HTR-8/SVneo (cell line): ENCODE results near the gene STXBP1.

Source experiments
- DNase-seq: peaks from one replicate; pipeline ENCODE4 v3.0.0; 2011; ENCODE audit warnings: low spot score, mixed read lengths; ENCODE audit not compliant: insufficient read length
- FAIRE-seq: peaks from 2 replicates; lab custom pipeline; 2011; peaks lifted over from hg19 to GRCh38; lab: Jason Lieb, UNC

Gene STXBP1

DNA sequence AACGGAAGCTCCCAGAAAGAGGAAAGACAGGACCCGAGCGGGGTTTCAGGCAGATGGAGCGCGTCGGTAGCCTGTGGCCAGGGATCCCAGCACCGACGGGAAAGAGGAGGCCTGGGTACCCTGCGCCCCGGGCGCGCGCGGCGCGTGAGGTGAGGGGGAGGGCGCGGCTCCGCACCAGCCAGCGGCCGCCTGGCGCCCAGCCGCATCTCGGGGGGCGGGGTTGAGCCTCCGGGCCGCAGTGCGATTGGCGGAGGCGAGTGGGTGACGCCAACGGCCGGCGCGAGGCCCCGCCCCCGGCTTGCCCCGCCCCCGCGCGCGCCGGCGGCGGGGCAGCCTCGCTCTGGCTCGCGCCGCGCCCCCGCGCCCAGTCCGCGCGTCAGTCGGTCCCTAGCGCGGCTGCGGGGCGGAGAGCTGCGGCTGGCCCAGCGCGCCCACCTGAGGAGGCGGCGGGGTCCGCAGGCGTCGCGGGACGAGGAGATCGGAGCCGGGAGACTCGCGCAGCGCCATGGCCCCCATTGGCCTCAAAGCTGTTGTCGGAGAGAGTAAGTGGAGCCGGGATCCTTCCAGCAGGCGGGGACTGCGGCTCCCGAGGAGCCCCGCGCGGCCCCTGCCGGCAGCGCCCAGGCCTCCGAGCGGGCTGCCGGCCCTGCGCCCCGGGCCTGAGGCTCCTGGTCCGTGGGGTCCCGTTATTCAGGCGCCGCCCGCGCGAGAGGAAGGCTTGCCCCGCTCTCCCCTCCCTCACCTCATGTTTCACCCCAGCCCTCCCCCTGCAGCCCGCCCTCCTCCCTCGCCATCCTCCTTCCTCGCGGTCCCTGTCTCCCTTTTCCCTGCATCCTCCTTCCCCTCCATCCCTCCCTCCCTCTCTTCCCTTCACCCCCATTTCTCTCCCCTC is at the start of gene STXBP1:
Gene STXBP1, plus strand, starts transcription at position 379 of the 892 bp plus-strand sequence. Its CDS starts 127 bp downstream, at position 506.
- peak; percentile 80 for DNase-seq
- FAIRE-seq = no peak

DNA sequence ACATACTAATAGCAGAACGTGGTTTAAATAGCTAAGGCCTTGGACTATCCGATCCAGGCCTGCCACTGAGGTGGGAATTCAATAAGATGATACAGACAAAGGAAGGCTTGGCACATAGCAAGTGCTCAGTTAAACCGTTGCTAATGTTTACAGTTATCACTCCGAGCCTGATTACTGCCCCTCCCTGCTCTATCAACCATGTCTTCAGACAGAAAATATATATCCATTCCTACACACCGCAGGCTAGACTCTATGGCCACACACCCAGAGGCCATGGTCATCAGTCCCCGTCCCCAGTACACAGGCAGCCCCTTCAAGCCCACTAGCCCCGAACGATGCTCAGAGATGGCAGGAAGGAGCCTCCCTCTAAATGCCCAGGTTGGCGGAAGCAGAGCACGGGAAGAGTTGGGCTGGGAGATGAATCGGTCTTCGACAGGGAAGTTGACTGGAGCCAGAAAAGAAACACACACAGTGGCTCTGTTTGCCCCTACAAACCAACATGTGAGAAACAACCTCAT is 49.7 kb upstream of the STXBP1 start:
- FAIRE-seq = no peak
- DNase-seq = no peak

DNA sequence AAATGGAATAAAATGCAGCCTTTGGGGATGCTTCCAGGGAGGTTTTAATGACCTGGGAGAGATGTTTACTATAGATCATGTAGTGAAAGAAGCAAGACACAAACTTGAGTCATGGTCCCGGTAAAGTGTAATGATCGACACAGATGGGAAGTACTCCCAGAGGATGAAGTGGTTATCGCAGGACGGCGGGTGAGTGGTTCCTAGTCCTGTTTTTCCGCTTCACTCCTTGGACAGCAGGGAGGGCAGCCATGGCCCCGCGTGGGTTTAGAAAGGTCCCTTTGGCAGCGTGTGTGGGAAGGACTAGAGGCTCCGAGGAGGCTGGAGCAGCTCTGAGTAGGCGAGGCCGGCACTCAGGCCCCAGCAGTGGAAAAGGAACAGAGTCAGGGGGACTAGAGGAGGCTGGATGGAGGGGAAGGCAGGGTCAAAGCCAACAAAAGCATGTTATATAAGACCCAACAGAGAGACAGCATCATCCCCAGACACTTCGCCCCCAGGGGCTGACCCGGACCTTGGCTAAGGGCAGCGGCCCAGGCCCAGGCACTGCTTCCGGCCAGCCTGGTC is 49.2 kb upstream of the STXBP1 start:
- FAIRE-seq (no peak), DNase-seq (no peak)

DNA sequence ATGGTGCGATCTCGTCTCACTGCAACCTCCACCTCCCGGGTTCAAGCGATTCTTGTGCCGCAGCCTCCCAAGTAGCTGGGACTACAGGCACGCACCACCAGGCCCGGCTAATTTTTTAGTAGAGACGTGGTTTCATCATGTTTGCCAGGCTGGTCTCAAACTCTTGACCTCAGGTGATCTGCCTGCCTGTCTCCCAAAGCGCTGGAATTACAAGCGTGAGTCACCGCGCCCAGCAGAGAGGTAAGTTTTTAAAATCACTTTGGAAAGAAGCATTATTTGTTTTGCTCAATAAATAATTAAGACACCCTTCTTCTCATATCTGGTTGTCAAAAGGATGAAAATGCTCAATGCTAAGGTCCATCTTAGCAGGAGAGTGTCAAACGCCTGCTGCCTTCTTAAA is 48.5 kb upstream of the STXBP1 start:
- no peak for DNase-seq
- FAIRE-seq = no peak

DNA sequence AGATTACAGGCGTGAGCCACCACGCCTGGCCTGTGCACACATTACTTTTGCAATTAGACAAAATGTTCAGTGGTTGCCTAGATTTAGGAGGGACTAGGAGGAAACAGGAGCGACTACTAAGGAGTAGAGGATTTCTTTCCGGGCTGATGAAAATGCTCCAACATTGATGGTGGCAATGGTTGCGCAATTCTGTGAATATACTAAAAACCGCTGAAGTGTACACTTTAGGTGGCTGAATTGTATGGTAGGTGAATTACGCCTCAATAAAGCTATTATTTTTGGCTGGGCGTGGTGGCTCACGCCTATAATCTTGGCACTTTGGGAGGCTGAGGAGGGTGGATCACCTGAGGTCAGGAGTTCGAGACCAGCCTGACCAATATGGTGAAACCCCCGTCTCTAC is 46.8 kb upstream of the STXBP1 start:
- FAIRE-seq (no peak), DNase-seq (no peak)

DNA sequence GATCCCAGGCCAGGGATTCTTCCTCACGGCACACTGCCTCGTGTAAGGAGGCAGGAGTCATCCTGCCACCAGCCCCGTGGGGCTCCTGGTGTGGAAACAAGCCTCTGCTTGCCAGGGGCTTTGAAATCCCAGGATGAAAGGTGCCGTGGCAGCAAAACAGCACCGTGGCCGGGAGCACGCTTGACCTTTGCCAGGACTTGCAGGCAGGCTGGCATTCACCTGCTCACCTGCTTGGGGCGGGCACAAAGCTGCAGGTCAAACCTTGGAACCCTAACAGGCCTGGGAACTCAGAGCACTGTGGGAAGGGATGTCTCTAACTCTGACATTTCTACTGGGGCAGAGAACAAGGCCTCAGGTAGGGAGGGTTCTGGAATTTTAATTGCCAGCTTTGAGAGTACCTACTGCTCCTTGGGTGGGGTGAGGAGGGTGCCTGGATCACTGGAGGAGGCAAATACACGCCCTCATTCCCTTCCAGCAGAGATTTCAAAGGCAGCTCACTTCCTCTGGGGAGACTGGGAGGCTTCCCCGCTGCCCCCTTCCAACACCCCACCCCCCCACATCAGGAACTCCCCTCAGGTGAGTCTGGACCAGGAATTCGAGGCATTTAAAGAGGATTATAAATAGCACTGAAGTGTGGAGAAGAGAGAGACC is 45.6 kb upstream of the STXBP1 start:
- DNase-seq = no peak
- FAIRE-seq = no peak

DNA sequence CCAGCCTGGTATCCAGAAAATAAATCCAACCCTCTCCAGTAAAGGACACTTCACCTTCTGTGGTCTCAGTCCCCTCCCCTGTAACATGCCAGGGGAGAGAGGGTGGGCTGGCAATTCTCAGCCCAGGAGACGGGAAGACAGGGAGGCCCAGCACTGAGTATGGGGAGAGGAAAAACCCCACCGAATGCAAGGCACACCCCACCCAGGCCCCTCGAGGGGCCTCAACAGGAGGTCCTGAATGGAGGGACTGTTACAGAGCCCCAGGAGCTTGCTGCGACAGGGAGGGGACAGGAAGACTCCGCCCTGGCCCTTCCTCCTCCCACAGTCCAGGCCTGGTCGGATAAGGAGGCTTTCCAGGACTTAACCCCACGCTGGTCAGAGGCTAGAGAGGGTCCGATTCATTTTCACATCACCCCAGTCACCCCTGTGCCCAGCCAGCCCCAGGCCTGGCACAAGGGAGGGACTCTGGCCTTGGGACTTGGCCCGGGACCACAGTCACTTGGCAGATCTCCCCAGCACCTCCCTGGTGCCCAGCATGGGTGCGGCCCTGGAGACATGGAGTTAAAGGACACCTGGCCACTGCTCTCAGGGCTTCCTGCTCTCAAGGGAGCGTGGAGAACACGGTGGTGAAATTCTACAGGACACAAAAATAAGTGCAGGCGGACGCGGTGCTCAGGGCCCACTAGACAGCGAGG is 44.9 kb upstream of the STXBP1 start:
- FAIRE-seq (no peak), DNase-seq (no peak)

DNA sequence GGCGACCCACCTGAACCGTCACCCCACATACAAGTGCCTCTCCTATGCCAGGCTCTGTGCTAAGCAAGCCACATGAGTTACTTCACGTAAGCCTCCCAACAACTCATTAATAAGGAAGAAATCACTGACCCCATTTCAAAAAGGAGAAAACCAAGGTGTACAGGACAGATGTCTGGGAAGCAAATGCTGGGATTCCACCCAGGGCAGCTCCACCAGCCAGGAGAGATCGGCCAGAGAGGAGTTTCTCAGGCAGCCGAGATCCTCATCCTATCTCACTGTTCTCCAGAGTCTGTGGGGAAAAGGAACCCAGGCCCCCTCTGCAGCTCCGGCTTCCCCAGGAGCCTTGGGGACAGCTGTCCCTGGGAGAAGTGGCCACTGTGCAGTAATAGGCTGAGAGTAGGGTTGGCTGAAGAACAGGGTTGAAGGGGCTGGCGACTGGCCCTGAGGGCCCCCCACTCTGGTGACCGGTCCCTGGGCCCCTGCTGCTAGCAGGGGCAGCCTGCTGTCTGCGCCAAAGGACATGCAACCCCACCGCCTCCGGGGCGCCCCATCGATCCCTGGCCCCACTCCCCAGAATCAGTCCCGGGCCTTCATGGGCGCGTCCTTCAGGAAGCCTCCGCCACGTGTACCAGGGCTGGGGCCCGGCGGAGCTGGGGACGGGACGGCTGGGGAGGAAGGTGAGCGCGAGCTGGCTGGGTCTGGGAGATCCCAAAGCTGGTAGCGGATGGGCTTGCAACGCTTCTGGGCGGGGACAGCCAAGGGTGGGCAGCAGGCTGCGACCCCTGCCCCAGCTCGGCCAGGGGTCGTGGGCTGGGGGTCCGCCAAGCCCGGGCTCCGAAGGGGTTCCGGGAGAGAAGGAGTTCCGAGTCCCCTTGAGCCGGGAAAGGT is 44.1 kb upstream of the STXBP1 start:
- DNase-seq = no peak
- FAIRE-seq = no peak

DNA sequence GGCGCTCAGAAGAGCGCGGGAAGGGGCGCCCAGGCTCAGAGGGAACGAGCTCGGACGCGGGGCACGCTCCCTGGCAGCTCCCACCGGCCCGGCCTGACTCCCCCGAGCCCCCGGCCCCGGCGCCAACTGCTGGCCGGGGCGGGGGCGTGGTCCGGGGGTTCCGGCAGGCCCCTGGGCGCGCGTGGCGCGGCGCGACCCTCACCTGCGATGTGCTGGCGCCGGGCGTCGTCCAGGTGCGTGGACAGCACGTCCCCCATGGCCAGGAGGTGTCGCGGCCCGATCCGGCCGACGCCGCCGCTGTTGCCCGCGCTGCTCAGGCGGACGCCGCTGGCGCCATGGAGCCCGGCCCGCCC is 43.5 kb upstream of the STXBP1 start:
- DNase-seq = no peak
- no peak for FAIRE-seq

DNA sequence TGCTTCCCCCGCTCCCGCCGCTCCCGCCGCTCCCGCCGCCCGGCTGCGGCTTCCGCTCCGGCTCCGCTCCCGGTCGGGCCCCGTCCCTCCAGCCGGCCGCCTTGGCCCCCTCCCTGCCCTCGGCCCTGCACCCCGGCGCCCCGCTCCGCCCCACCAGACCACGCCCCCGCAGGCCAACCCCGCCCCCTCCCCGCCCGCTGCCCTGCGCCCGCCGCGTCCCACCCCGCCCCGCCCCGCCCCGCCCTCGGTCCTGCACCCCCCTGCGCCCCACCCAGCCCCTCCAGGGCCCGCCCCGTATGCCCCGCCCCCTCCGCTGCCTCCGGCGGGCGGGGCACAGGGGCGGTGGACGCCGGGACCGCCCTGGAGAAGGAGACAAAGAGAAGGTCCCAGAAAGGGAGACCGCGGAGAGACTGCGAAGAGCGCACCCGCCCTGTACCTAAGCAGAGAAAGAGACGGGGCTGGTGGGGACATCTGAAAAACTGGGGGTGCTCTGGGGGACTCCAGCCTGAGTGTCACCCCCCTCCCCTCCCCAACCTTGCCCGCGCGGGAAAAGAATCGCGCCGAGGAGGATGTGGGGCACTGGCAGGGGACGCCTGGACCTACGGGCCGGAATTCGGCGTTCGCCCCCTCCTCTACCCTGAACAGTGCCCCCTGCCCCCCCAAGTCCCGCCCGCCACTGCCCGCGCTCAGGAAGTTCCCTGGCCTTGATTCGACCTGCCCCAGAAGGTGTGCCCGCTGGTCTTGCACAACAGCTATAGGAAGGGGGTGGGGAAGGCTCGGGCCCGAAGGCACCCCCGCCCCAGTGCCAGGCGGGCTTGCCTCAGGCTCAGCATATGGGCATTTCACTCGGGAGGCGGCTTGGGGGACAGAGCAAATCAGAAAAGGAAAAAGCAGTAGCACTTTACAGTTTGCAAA is 42.8 kb upstream of the STXBP1 start:
- FAIRE-seq = no peak
- DNase-seq = peak; percentile 71

DNA sequence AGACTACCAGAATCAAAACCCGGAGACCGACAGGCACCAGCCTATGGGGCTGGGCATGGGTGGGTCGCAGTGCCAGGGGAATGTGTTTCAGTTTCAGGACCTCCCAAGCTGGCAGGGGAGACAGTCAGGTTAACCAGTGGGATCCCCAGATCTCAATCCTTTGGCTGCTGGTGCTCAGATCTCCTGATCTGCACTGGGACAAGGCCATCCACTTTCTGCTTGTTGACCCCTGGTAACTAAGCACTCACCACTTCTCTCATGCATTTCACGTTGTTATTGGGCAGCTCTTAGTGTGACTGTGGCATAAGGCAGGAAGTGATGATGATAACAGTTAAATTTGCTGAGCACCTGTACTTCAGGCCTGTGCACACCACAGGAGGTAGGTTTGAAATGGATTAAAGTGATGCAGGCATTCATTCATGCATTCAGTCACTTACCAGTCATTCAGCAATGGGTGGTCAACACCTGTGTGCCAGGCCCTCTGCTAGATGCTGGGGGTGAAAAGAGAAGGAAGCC is 42.1 kb upstream of the STXBP1 start:
- DNase-seq = no peak
- peak; percentile 28 for FAIRE-seq

DNA sequence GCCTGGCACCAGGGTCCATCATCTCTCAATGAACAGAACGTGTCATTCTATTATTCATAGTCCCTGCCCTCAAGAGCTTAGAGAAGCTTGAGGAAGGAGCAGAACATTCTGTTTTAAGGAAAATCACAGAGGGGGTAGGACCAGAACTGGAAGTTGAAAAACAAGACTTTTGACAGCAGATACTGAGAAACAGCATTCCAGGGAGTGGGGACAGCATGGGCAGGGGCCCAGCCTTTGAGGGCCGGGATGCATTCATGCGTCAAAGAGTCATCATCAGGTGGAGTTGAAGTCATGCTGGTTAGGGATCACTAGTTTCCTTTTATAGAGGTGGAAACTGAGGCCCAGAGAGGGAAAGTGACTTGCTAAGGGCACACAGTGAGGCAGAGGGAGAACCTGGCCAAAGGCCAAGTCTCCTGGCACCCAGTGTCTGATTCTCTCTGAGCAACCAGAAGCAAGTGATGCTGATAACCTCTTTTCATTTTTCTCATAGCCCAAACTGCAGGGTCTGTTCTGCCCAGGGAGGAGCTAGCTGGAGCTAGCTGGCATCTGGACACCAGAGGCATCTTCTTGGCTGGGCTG is 41.5 kb upstream of the STXBP1 start:
- FAIRE-seq (no peak), DNase-seq (no peak)

DNA sequence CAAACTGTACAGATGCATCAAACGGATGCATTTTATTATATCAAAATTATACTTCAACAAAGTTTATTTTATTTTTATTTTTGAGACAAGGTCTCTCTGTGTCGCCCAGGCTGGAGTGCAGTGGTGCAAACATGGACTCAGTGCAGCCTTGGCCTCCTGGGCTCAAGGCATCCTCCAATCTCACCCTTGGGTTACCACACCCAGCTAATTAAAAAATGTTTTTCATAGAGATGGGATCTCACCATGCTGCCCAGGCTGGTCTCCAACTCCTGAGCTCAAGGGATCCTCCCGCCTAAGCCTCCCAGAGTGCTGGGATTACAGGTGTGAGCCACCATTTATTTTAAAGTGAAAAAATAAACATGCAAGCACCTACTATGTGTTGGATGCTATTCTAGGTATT is 40.1 kb upstream of the STXBP1 start:
- FAIRE-seq (no peak), DNase-seq (no peak)

DNA sequence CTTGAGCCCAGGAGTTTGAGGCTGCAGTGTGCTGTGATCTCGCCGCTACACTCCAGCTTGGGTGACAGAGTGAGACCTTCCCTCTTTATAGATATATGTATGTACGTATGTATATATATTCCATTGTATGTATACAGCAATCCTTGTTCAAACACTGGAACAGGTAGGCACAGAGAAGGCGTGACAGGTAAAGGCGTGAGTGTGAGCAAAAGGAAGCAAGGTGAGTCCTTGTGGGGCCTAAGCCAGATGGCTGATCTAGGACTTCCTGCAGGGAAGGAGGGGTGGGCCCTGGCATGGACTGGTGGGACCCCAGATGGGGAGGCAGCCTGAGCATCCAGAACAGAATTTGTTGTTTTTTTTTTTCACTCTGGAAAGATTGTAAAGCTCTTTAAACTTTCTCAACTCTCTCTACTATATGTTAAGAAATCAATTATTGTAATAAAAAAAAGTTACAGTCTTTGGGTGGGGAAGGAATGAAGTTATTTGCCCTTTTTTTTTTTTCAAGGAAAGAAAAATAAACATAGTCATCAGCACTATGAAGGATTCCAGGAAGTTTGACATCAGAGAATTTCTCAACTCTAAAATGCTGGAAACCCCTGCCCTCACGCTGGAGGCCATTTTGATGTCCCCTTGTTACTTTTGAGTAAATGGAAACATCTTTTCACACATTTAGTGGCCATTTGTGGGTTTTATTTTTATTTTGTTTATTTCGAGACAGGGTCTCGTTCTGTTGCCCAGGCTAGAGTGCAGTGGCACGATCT is 38.9 kb upstream of the STXBP1 start:
- FAIRE-seq (no peak), DNase-seq (peak; percentile 37)

DNA sequence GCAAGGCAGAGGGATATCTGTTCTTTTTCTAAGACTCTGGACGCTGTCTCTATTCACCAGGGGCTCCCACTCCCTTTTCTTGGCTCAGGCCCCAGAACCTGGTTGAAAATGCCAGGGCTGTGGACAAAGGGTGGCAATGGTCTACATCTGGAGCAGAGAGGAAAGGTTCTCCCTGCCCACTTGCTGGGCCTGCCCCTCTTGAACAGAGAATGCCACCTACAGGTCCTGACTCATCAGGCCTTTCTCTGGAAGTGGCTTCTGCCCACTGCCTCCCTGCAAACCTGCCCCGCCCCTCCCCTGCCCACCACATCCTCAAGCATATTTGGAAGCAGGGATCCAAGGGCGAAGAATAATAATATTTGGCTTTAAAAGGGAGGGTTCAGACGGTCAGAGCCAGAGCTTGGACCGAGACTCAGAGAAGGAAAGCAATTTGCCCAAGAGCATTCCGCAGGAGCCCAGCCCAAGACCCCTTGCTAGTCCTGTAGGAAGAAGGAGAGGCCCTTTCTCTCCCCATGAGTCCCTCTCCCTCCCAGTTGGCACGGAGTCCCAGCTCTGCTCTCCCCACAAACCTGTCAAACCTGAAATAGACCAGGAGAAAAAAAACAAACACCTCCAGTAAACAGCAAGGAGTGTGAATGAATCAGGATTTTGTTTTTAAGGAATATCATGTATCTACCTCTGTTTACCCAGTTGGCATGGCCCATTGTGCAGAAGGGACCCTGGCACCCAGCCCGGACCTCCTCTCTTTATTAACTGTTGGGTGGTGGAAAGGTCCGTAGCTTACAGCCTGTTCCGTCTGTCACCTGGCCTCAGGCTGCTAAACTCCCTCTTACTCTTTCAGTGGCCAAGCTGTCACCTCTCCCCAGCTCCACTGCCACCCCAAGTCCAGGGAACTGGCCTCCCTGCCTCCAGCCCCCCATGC is 37.7 kb upstream of the STXBP1 start:
- FAIRE-seq (peak; percentile 31), DNase-seq (peak; percentile 52)
